CD4-positive, alpha-beta T cell (primary cell): ENCODE data around the gene FANCL. TPM values are rescaled to one million over a fixed set of nuclear protein-coding genes. Genes with fewer than 3 reads are reported as not detected.

Source experiments
- ATAC-seq: fragments of 200-7000 bp; cut with Tn5 transposase; one replicate; pipeline ENCODE4 v1.10.0; 2022; ENCODE audit warnings: mild to moderate bottlenecking; ENCODE audit not compliant: poor library complexity
- CTCF ChIA-PET: fragments of 350-600 bp; sonication (Branson Sonifier 250); formaldehyde crosslinking; loops from one replicate; lab custom pipeline; 2021; ENCODE audit warnings: antibody characterized with exemption, inconsistent platforms; lab: Charles Lee
- POLR2A ChIA-PET: fragments of 350-600 bp; sonication (Branson Sonifier 250); formaldehyde crosslinking; loops from one replicate; lab custom pipeline; 2021; ENCODE audit warnings: antibody characterized with exemption, inconsistent platforms; lab: Charles Lee
- DNase-seq, 14 experiments: peaks; one replicate each; pipeline ENCODE4 v3.0.0-alpha.2; 2013 to 2020; ENCODE audit warnings: mixed read lengths in 2 of 14
- H3K27ac ChIP-seq, 2 donors: one replicate each; pipeline versions ENCODE4 v1.5.1 to v1.7.0; 2013; ENCODE audit warnings: low read length in 2 of 2, low read depth in 1 of 2, mild to moderate bottlenecking in 1 of 2
- H3K27me3 ChIP-seq, 2 experiments: 1 replicate in 1 of 2; 2 replicates in 1 of 2; pipeline versions ENCODE4 v1.6.1 to v1.7.0; 2013; ENCODE audit warnings: low read length in 2 of 2, control low read depth in 1 of 2, mild to moderate bottlenecking in 1 of 2, moderate library complexity in 1 of 2; ENCODE audit not compliant: insufficient read depth in 2 of 2, control insufficient read depth in 1 of 2
- H3K36me3 ChIP-seq: one replicate; pipeline ENCODE4 v1.6.1; 2013; ENCODE audit warnings: low read length, control low read depth; ENCODE audit not compliant: insufficient read depth
- H3K4me1 ChIP-seq: one replicate; pipeline ENCODE4 v1.6.1; 2013; ENCODE audit warnings: low read length, control low read depth; ENCODE audit not compliant: insufficient read depth
- H3K4me3 ChIP-seq: one replicate; pipeline ENCODE4 v1.5.1; 2013; ENCODE audit warnings: mild to moderate bottlenecking, low read length, moderate library complexity
- H3K9me3 ChIP-seq, 2 experiments: 1 replicate in 1 of 2; 2 replicates in 1 of 2; pipeline versions ENCODE4 v1.6.1 to v1.7.0; 2013; ENCODE audit warnings: low read length in 2 of 2, mild to moderate bottlenecking in 2 of 2, control low read depth in 1 of 2, moderate library complexity in 1 of 2; ENCODE audit not compliant: control insufficient read depth in 1 of 2, insufficient read depth in 1 of 2
- H3K27ac Mint-ChIP-seq: one replicate; pipeline ENCODE4 v1.8.0; 2020; ENCODE audit warnings: mixed read lengths
- H3K27me3 Mint-ChIP-seq: one replicate; pipeline ENCODE4 v1.8.0; 2021; ENCODE audit warnings: mixed read lengths
- H3K36me3 Mint-ChIP-seq: one replicate; pipeline ENCODE4 v1.8.0; 2021; ENCODE audit warnings: low read depth, mixed read lengths
- H3K4me1 Mint-ChIP-seq: one replicate; pipeline ENCODE4 v1.8.0; 2021; ENCODE audit warnings: low read depth, mixed read lengths
- H3K4me3 Mint-ChIP-seq: one replicate; pipeline ENCODE4 v1.8.0; 2020; ENCODE audit warnings: mild to moderate bottlenecking, mixed read lengths
- H3K9me3 Mint-ChIP-seq: one replicate; pipeline ENCODE4 v1.8.0; 2020; ENCODE audit warnings: mixed read lengths
- intact Hi-C, 2 experiments: fragments of 100-400 bp; cut with DNase I in 1 of 2; cut with micrococcal nuclease in 1 of 2; formaldehyde crosslinking; loops; one replicate each; pipeline versions ENCODE4 v1.15.1 to v1.9.0; 2023 to 2025; cut with DNase I, micrococcal nuclease
- total RNA-seq, 174 experiments: library from RNA in 2 of 174; stranded (reverse) in 2 of 174; gene quantifications; one replicate each; pipeline ENCODE4 v1.2.3 and lab custom pipeline; 2021 to 2026
- TF ChIP-seq, protein P1 (sequence below): fragments of 200-600 bp; IDR thresholded peaks from one replicate; pipeline ENCODE4 v1.8.0; 2022; ENCODE audit warnings: antibody characterized with exemption, mild to moderate bottlenecking

FANCL gene
- total RNA-seq, 2 experiments from 2014 or later, result 4.6 to 5.5 TPM

DNA sequence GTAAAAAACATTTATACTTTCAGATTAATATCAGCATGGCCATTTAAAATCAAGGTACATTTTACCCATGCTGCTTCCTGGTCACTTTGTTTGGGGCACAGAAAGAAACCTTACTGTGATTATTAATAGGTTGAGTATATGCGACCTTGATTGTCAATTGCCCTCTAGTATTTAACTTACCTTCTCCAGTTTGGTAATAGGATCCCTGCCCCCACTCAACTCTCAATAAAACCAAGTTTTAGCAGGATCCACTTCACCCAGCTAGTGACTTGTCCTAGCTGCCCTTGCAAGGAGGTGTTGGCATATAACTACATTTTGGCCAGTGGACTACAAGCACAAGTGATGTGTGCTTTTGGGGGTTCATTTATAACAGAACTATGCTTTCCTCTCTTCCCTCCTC lies 34.3 kb downstream of the FANCL start:
- Histone ChIP-seq H3K4me3 (no peak overlapping the region), H3K27ac (no peak overlapping the region), H3K4me1 (no peaks in the 10 kb centered on the region), H3K36me3 (no peaks in the 10 kb centered on the region), H3K9me3 (peaks cover 0 to 8% of the 10 kb centered on the region in 2 experiments), H3K27me3 (no peaks in the 10 kb centered on the region)
- Mint-ChIP-seq H3K27me3 (no peaks in the 10 kb centered on the region), H3K9me3 (peaks cover 2% of the 10 kb centered on the region), H3K36me3 (peaks cover 9% of the 10 kb centered on the region), H3K27ac (no peak overlapping the region), H3K4me3 (no peak overlapping the region), H3K4me1 (no peaks in the 10 kb centered on the region)
- POLR2A ChIA-PET, result no interaction called here
- CTCF ChIA-PET, result no interaction called here
- TF ChIP-seq, protein P1, sequence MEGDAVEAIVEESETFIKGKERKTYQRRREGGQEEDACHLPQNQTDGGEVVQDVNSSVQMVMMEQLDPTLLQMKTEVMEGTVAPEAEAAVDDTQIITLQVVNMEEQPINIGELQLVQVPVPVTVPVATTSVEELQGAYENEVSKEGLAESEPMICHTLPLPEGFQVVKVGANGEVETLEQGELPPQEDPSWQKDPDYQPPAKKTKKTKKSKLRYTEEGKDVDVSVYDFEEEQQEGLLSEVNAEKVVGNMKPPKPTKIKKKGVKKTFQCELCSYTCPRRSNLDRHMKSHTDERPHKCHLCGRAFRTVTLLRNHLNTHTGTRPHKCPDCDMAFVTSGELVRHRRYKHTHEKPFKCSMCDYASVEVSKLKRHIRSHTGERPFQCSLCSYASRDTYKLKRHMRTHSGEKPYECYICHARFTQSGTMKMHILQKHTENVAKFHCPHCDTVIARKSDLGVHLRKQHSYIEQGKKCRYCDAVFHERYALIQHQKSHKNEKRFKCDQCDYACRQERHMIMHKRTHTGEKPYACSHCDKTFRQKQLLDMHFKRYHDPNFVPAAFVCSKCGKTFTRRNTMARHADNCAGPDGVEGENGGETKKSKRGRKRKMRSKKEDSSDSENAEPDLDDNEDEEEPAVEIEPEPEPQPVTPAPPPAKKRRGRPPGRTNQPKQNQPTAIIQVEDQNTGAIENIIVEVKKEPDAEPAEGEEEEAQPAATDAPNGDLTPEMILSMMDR, result no peak
- intact Hi-C loops, result no loop called here
- ATAC-seq, result no peak
- no peak for DNase-seq

DNA sequence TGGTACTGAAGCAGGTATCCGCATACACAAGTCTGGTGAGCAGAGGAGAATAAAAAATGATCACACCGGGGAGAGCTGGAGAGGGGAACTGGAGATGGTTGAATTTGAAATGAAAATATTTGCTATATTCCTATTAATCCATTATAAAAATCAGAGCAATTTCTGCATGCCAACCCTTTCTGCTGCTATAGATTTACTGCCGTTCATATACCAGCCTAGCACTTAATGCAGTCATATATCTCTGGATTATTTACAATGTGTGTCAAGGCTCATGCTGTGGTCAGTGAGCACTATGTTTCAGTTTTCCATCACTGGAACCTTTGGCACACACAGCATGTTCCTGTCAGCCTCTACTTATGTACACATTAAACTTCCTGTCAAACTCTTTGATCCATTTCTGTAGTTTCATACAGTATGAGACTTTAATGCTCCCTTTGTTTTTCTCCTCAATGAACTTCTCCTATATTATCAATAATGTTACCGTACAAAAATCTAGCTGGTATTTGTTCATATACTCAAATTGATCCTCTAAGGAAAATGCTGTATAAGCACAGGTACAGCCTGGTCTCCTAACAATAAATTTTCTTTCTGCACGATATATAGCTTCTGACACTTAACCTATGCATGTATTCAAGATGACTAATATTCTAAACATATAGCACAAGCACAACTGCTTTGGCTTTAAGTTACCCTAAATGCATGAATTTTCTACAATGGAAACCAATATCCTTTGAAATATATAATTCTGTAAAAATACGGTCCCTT lies 36.7 kb downstream of the FANCL start:
- H3K27ac ChIP-seq, result no peak overlapping the region
- POLR2A ChIA-PET, result no interaction called here

DNA sequence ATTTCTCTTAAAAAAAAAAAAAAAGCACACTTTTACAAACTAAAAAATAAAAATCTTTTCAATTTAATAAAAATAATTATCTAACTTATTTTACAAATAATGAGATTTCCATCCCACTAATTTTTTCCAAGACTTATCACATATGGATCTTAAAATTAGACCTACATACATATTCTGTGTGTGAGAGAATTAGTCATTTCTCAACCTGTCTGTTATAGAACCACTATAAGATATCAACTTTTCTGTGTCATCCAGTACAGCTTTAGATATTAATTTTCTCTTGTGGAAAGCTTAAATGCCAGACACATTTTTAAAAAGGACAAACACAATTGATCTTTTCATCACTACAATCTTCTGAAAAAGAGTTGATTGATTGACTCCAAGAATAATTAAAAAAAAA lies 38.1 kb downstream of the FANCL start:
- CTCF ChIA-PET, result no interaction called here
- TF ChIP-seq, protein P1, result no peak
- no peaks in the 10 kb centered on the region for H3K4me1 Mint-ChIP-seq
- ATAC-seq (no peak), DNase-seq (no peak)
- Histone ChIP-seq H3K27ac (no peak overlapping the region), H3K9me3 (no peaks in the 10 kb centered on the region), H3K4me1 (no peaks in the 10 kb centered on the region), H3K4me3 (no peak overlapping the region), H3K27me3 (no peaks in the 10 kb centered on the region), H3K36me3 (no peaks in the 10 kb centered on the region)
- H3K27me3 Mint-ChIP-seq, result no peaks in the 10 kb centered on the region
- no peaks in the 10 kb centered on the region for H3K9me3 Mint-ChIP-seq
- H3K36me3 Mint-ChIP-seq, result no peaks in the 10 kb centered on the region
- intact Hi-C loops, result no loop called here
- POLR2A ChIA-PET, result no interaction called here
- no peak overlapping the region for H3K4me3 Mint-ChIP-seq
- H3K27ac Mint-ChIP-seq, result no peak overlapping the region

More for the DNA sequence above, 36.7 kb downstream of the FANCL start:
- ATAC-seq (no peak), DNase-seq (no peak)
- Histone ChIP-seq H3K4me3 (no peak overlapping the region), H3K36me3 (no peaks in the 10 kb centered on the region), H3K9me3 (no peaks in the 10 kb centered on the region), H3K4me1 (no peaks in the 10 kb centered on the region), H3K27me3 (no peaks in the 10 kb centered on the region)
- Mint-ChIP-seq H3K27me3 (no peaks in the 10 kb centered on the region), H3K4me1 (no peaks in the 10 kb centered on the region), H3K36me3 (no peaks in the 10 kb centered on the region), H3K27ac (no peak overlapping the region), H3K9me3 (no peaks in the 10 kb centered on the region), H3K4me3 (no peak overlapping the region)
- CTCF ChIA-PET, result no interaction called here
- intact Hi-C loops, result no loop called here
- TF ChIP-seq, protein P1, result no peak
